ENCODE data around the gene BABAM2.

DNA sequence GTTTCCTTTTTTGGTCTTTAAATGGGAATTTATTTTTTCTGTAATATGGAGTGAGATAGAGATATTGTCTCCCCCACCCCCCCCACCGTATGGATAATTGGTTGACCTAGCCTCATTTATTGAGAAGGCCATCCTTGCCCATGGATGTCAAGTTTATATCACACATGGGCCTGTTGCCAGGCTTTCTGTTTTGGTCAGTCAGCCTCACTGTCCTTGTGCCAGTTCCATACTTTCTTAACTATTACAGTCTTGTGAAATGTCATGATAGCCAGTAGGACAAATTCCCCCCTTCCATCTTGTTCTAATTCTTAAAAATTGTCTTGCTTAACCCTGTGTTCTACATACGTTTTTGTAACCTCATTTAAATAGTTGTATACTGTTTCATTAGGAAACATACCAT is 12.5 kb downstream of the BABAM2 start:
- TF ChIP-seq, protein P1, sequence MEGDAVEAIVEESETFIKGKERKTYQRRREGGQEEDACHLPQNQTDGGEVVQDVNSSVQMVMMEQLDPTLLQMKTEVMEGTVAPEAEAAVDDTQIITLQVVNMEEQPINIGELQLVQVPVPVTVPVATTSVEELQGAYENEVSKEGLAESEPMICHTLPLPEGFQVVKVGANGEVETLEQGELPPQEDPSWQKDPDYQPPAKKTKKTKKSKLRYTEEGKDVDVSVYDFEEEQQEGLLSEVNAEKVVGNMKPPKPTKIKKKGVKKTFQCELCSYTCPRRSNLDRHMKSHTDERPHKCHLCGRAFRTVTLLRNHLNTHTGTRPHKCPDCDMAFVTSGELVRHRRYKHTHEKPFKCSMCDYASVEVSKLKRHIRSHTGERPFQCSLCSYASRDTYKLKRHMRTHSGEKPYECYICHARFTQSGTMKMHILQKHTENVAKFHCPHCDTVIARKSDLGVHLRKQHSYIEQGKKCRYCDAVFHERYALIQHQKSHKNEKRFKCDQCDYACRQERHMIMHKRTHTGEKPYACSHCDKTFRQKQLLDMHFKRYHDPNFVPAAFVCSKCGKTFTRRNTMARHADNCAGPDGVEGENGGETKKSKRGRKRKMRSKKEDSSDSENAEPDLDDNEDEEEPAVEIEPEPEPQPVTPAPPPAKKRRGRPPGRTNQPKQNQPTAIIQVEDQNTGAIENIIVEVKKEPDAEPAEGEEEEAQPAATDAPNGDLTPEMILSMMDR (IDR thresholded peaks at IDR 0.05 in 4 of 5, conservative IDR thresholded peaks at IDR 0.05 in 1 of 5): no peak
- TF ChIP-seq POLR2A (IDR thresholded peaks at IDR 0.05): no peak

Measured in gastrocnemius medialis (tissue), 4 donors.